ENCODE data around the gene CDC42. TPM values are rescaled to one million over a fixed set of nuclear protein-coding genes. Genes with fewer than 3 reads are reported as not detected.

The CDC42 gene
- total and polyA plus RNA-seq, 9 of the 15 experiments (the other 6 are each of a cell fraction or from before 2014, with no cell fraction given), result 186 to 398 (median 325) TPM

GRCh38 chr1:22111115-22111514, 58.6 kb downstream of the CDC42 start:
- Histone ChIP-seq H3K27me3 (ENCODE audit: control insufficient read depth in 2 of 2, insufficient read depth in 2 of 2, low read length in 2 of 2) (no peaks in the 10 kb centered on the region), H3K9me1 (ENCODE audit: control insufficient read depth, insufficient read depth, low read length) (peaks cover 6% of the 10 kb centered on the region), H4K20me1 (replicated peaks; ENCODE audit: control insufficient read depth, insufficient read depth, low read length) (peaks cover 18% of the 10 kb centered on the region), H3K9me3 (replicated peaks; ENCODE audit: control insufficient read depth, insufficient read depth, low read depth, low read length) (no peaks in the 10 kb centered on the region), H3K36me3 (ENCODE audit: control insufficient read depth, insufficient read depth, low read length) (peaks cover 60% of the 10 kb centered on the region), H3K79me2 (ENCODE audit: control insufficient read depth, insufficient read depth, low read length) (peaks cover 6% of the 10 kb centered on the region; the same call in 2 of the 3 replicates), H3K9ac (ENCODE audit: insufficient read depth in 1 of 2, low read depth in 2 of 2, low read length in 2 of 2) (no peak overlapping the region), H3K4me1 (replicated peaks in 1 of 2; ENCODE audit: control insufficient read depth in 2 of 2, insufficient read depth in 2 of 2, low read length in 2 of 2) (peaks cover 0 to 18% of the 10 kb centered on the region in 2 experiments; a peak in 2 of 5 replicates), H3K4me2 (ENCODE audit: insufficient read depth, low read length) (no peak overlapping the region), H3K27ac (ENCODE audit: extremely low read depth, low read depth, low read length) (no peak overlapping the region), H2AFZ (ENCODE audit: low read depth, low read length) (no peak overlapping the region), H3K4me3 (no peak overlapping the region)
- BruUV-seq (replicated peaks), result no TSS peak
- FAIRE-seq (no peak), ATAC-seq (no peak), DNase-seq (ENCODE audit: extremely low read depth in 1 of 4, low spot score in 3 of 4) (peak in 1 of 4 experiments; percentile 7)
- WGBS (ENCODE audit: insufficient coverage, low coverage, missing lambda C conversion rate), result 88% methylated on average over 1 of the region's 1 CpG
- intact Hi-C loops (cut with micrococcal nuclease), result no loop called here
- TF ChIP-seq ZNF431 (CRISPR knock-in tag; IDR thresholded peaks at IDR 0.05), result no peak
- TF ChIP-seq KLF1 (tag; IDR thresholded peaks at IDR 0.05), result no peak
- no peak for TF ChIP-seq MCM5 (IDR thresholded peaks at IDR 0.05; ENCODE audit: low read depth)
- TF ChIP-seq ELK3 (CRISPR knock-in tag; IDR thresholded peaks at IDR 0.05), result no peak
- no peak for TF ChIP-seq GATA2 (CRISPR knock-in tag; IDR thresholded peaks at IDR 0.05)
- TF ChIP-seq RFX1 (IDR thresholded peaks at IDR 0.05), result no peak
- no peak for TF ChIP-seq MTA1 (IDR thresholded peaks at IDR 0.05; ENCODE audit: borderline replicate concordance)
- no peak for TF ChIP-seq TBP (optimal IDR thresholded peaks at IDR 0.05; ENCODE audit: low read depth, low read length)
- TF ChIP-seq ZNF785 (CRISPR knock-in tag; IDR thresholded peaks at IDR 0.05), result no peak
- TF ChIP-seq KLF6 (CRISPR knock-in tag; IDR thresholded peaks at IDR 0.05; ENCODE audit: borderline replicate concordance), result no peak
- no peak for TF ChIP-seq BDP1 (IDR thresholded peaks at IDR 0.05; ENCODE audit: insufficient read depth, insufficient read length)
- TF ChIP-seq ZNF274 (IDR thresholded peaks at IDR 0.05; ENCODE audit: borderline replicate concordance, low read depth, low read length), result no peak
- no peak for TF ChIP-seq TRIM24 (IDR thresholded peaks at IDR 0.05)
- TF ChIP-seq ZNF384 (IDR thresholded peaks at IDR 0.05; ENCODE audit: low read depth, low read length), result no peak
- TF ChIP-seq ATF3 (IDR thresholded peaks at IDR 0.05), result no peak
- no peak for TF ChIP-seq ATF3 (CRISPR knock-in tag; conservative IDR thresholded peaks at IDR 0.05)
- no peak for TF ChIP-seq RBFOX2 (IDR thresholded peaks at IDR 0.05; ENCODE audit: low read depth, low read length)
- in situ Hi-C loops (cut with MboI), result no loop called here
- POLR2A ChIA-PET, result interaction anchor here (0.8 to 2.7 kb wide), 3 partner anchors 10 to 18 kb away, joined by 3 to 10 read pairs (median 9); no protein-coding TSS in a partner anchor
- CTCF ChIA-PET (ENCODE audit: low intra/inter-chr PET ratio), result no interaction called here
